Measurements from ENCODE around the gene GRAMD1B.

- TF ChIP-seq CTCF (IDR thresholded peaks at IDR 0.05) (no peak), POLR2A (IDR thresholded peaks at IDR 0.05) (no peak)
Observed at GRCh38 chr11:123525097-123525496, 95.0 kb downstream of the GRAMD1B start.
